ENCODE results near the gene TTC28.

GRCh38 chr22:28118957-28119631, 560.5 kb downstream of the TTC28 start:
- TF ChIP-seq CTCF (IDR thresholded peaks at IDR 0.05), result no peak
- no peak for TF ChIP-seq POLR2A (IDR thresholded peaks at IDR 0.05)
